PFSK-1 (cell line): Measurements from ENCODE around the gene PRRG3.

ENCODE experiments used
- FOXP2 ChIP-seq: optimal IDR thresholded peaks from 2 replicates; pipeline ENCODE3; 2011; ENCODE audit warnings: borderline replicate concordance, control low read depth, inconsistent platforms; ENCODE audit not compliant: insufficient read depth; ENCODE audit errors: extremely low read length, extremely low read depth
- POLR2AphosphoS5 ChIP-seq: IDR thresholded peaks from 2 replicates; pipeline ENCODE4 v1.6.1; 2012; ENCODE audit warnings: low read depth, mild to moderate bottlenecking, control low read depth, low read length, moderate library complexity
- REST ChIP-seq, 2 experiments: IDR thresholded peaks; 2 replicates each; pipeline versions ENCODE4 v1.6.1 to v1.8.0; 2011 to 2012; ENCODE audit warnings: low read depth in 2 of 2, low read length in 2 of 2, control low read depth in 1 of 2, inconsistent platforms in 1 of 2, mild to moderate bottlenecking in 1 of 2, moderate library complexity in 1 of 2; ENCODE audit not compliant: insufficient read depth in 1 of 2
- SIN3A ChIP-seq: IDR thresholded peaks from 2 replicates; pipeline ENCODE4 v1.6.1; 2012; ENCODE audit warnings: mild to moderate bottlenecking, low read length, moderate library complexity, borderline replicate concordance; ENCODE audit not compliant: insufficient read depth
- TAF1 ChIP-seq: IDR thresholded peaks from 2 replicates; pipeline ENCODE4 v1.6.1; 2012; ENCODE audit warnings: low read length, control low read depth, borderline replicate concordance; ENCODE audit not compliant: insufficient read depth

PRRG3 gene

GRCh38 chrX:151701071-151701470 is 5.8 kb downstream of the PRRG3 start:
- TF ChIP-seq REST (IDR thresholded peaks at IDR 0.05; ENCODE audit: insufficient read depth in 1 of 2, low read depth in 2 of 2, low read length in 2 of 2), result no peak
- no peak for TF ChIP-seq TAF1
- TF ChIP-seq FOXP2, result no peak
- TF ChIP-seq SIN3A, result no peak
- TF ChIP-seq POLR2AphosphoS5, result no peak

- TF ChIP-seq POLR2AphosphoS5 (no peak), REST (IDR thresholded peaks at IDR 0.05; ENCODE audit: insufficient read depth in 1 of 2, low read depth in 2 of 2, low read length in 2 of 2) (no peak)
Observed at GRCh38 chrX:151701531-151701930, 6.3 kb downstream of the PRRG3 start.

GRCh38 chrX:151702026-151702714 is 6.9 kb downstream of the PRRG3 start:
- TF ChIP-seq TAF1 (no peak), FOXP2 (no peak)

GRCh38 chrX:151702741-151703340 is 7.6 kb downstream of the PRRG3 start:
- TF ChIP-seq TAF1 (no peak), REST (IDR thresholded peaks at IDR 0.05; ENCODE audit: insufficient read depth in 1 of 2, low read depth in 2 of 2, low read length in 2 of 2) (no peak), POLR2AphosphoS5 (no peak), FOXP2 (no peak), SIN3A (no peak)

GRCh38 chrX:151703487-151703886 is 8.2 kb downstream of the PRRG3 start:
- TF ChIP-seq FOXP2, result no peak
- TF ChIP-seq TAF1, result no peak
- TF ChIP-seq REST (IDR thresholded peaks at IDR 0.05; ENCODE audit: insufficient read depth in 1 of 2, low read depth in 2 of 2, low read length in 2 of 2), result no peak
- TF ChIP-seq POLR2AphosphoS5, result no peak
- no peak for TF ChIP-seq SIN3A
